Measurements from ENCODE around the gene SP140L. TPM values are rescaled to one million over a fixed set of nuclear protein-coding genes. Genes with fewer than 3 reads are reported as not detected.
"Not testable (repeated sequence)": the region's sequence is repeated elsewhere in the genome, so short reads cannot be mapped to it uniquely, and the experiment has no call there.

The SP140L gene
- total and polyA plus RNA-seq, 4 donors, result 2.9 to 8.0 (median 3.9) TPM

GRCh38 chr2:230401026-230401425 is 74.0 kb downstream of the SP140L start:
- not testable (repeated sequence) for H3K27ac ChIP-seq (ENCODE audit: low read depth, low read length); H3K27me3 ChIP-seq (ENCODE audit: control insufficient read depth, insufficient read depth, low read length); H3K9me3 ChIP-seq (ENCODE audit: control insufficient read depth, insufficient read depth, low read length); DNase-seq (ENCODE audit: low read depth in 4 of 6, low spot score in 6 of 6); H3K4me1 ChIP-seq (ENCODE audit: control insufficient read depth, insufficient read depth, low read length); H3K4me3 ChIP-seq (ENCODE audit: low read depth, low read length); H3K36me3 ChIP-seq (ENCODE audit: control insufficient read depth, insufficient read depth, low read length)
- no CpG with 5 or more reads among the region's 6 CpGs for WGBS (ENCODE audit: insufficient coverage)

- Histone ChIP-seq H3K4me1 (ENCODE audit: control insufficient read depth, insufficient read depth, low read length) (no peaks in the 10 kb centered on the region), H3K4me3 (ENCODE audit: low read depth, low read length) (no peak overlapping the region), H3K9me3 (ENCODE audit: control insufficient read depth, insufficient read depth, low read length) (no peaks in the 10 kb centered on the region), H3K27ac (ENCODE audit: low read depth, low read length) (no peak overlapping the region), H3K27me3 (ENCODE audit: control insufficient read depth, insufficient read depth, low read length) (no peaks in the 10 kb centered on the region), H3K36me3 (ENCODE audit: control insufficient read depth, insufficient read depth, low read length) (no peaks in the 10 kb centered on the region)
- 96% methylated on average over 5 of the region's 7 CpGs for WGBS (ENCODE audit: insufficient coverage)
- DNase-seq (ENCODE audit: low read depth in 4 of 6, low spot score in 6 of 6), result no peak
Measured at GRCh38 chr2:230403746-230404145, 76.8 kb downstream of the SP140L start.

- DNase-seq (ENCODE audit: low read depth in 4 of 6, low spot score in 6 of 6), result no peak
- Histone ChIP-seq H3K36me3 (ENCODE audit: control insufficient read depth, insufficient read depth, low read length) (no peaks in the 10 kb centered on the region), H3K27me3 (ENCODE audit: control insufficient read depth, insufficient read depth, low read length) (no peaks in the 10 kb centered on the region), H3K4me1 (ENCODE audit: control insufficient read depth, insufficient read depth, low read length) (peaks cover 4% of the 10 kb centered on the region), H3K4me3 (ENCODE audit: low read depth, low read length) (no peak overlapping the region), H3K9me3 (ENCODE audit: control insufficient read depth, insufficient read depth, low read length) (no peaks in the 10 kb centered on the region), H3K27ac (ENCODE audit: low read depth, low read length) (no peak overlapping the region)
- WGBS (ENCODE audit: insufficient coverage), result 100% methylated on average over 1 of the region's 3 CpGs
Measured at GRCh38 chr2:230405824-230406223, 78.8 kb downstream of the SP140L start.

DNA sequence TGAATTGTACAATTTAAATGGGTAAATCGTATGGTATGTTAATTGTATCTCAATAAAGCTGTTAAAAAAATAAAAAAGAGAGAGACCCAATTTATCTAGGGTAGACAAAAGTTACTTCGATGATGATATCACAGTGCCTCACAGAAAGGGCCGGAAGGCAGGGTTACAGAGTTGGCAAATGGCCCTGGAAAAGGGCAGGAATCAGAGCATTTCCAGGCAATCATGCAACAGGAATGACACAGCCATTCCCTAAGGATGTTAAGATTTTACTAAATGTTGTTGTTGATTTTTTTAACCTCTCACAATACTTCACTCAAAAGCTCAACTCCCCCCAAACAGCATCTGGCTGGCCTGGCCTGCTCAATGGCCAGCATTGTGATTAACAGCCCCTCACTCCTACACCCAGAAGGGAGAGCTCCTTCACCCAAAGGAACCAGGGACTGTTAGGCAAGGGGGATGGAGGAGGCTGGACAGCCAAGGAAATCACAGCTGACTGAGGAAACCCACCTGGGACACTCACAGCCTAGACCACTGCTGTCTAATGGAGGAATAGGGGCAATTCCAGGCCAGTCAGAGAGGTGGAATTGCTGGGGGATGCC is 81.3 kb downstream of the SP140L start:
- Histone ChIP-seq H3K36me3 (ENCODE audit: control insufficient read depth, insufficient read depth, low read length) (no peaks in the 10 kb centered on the region), H3K9me3 (ENCODE audit: control insufficient read depth, insufficient read depth, low read length) (no peaks in the 10 kb centered on the region), H3K4me1 (ENCODE audit: control insufficient read depth, insufficient read depth, low read length) (peaks cover 21% of the 10 kb centered on the region), H3K27me3 (ENCODE audit: control insufficient read depth, insufficient read depth, low read length) (no peaks in the 10 kb centered on the region), H3K4me3 (ENCODE audit: low read depth, low read length) (no peak overlapping the region), H3K27ac (ENCODE audit: low read depth, low read length) (no peak overlapping the region)
- DNase-seq (ENCODE audit: low read depth in 4 of 6, low spot score in 6 of 6), result no peak
- 92% methylated on average over 2 of the region's 3 CpGs for WGBS (ENCODE audit: insufficient coverage)

DNA sequence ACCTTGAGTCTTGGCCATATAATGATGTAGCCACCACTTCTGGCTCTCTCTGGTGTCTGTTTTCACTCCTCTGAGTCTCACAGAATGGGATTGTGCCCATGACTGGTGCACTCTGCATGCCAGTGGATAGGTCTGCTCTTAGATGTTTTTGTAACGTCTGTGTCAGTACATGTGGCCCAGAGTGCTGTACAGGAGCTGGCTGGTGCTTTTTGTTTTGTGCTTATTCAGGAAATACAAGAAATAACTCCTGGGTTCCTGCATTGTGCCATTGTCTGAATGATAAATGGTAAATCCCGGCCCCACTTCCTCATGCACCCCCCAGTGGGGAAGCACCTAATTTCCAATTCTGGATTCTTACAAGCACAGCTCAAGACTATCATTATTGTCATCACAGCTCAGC is 82.3 kb downstream of the SP140L start:
- not testable (repeated sequence) for H3K36me3 ChIP-seq (ENCODE audit: control insufficient read depth, insufficient read depth, low read length); H3K27me3 ChIP-seq (ENCODE audit: control insufficient read depth, insufficient read depth, low read length); DNase-seq (ENCODE audit: low read depth in 4 of 6, low spot score in 6 of 6); H3K4me3 ChIP-seq (ENCODE audit: low read depth, low read length); H3K27ac ChIP-seq (ENCODE audit: low read depth, low read length); H3K9me3 ChIP-seq (ENCODE audit: control insufficient read depth, insufficient read depth, low read length)
- 29% methylated on average over 1 of the region's 2 CpGs for WGBS (ENCODE audit: insufficient coverage)
- peaks cover 21% of the 10 kb centered on the region for H3K4me1 ChIP-seq (ENCODE audit: control insufficient read depth, insufficient read depth, low read length)

GRCh38 chr2:230410263-230410662 is 83.3 kb downstream of the SP140L start:
- H3K27me3 ChIP-seq (ENCODE audit: control insufficient read depth, insufficient read depth, low read length), result no peaks in the 10 kb centered on the region
- 100% methylated on average over 1 of the region's 1 CpG for WGBS (ENCODE audit: insufficient coverage)
- no peaks in the 10 kb centered on the region for H3K36me3 ChIP-seq (ENCODE audit: control insufficient read depth, insufficient read depth, low read length)
- H3K4me1 ChIP-seq (ENCODE audit: control insufficient read depth, insufficient read depth, low read length), result peaks cover 21% of the 10 kb centered on the region
- H3K4me3 ChIP-seq (ENCODE audit: low read depth, low read length), result no peak overlapping the region
- DNase-seq (ENCODE audit: low read depth in 4 of 6, low spot score in 6 of 6), result no peak
- H3K9me3 ChIP-seq (ENCODE audit: control insufficient read depth, insufficient read depth, low read length), result no peaks in the 10 kb centered on the region
- no peak overlapping the region for H3K27ac ChIP-seq (ENCODE audit: low read depth, low read length)

DNA sequence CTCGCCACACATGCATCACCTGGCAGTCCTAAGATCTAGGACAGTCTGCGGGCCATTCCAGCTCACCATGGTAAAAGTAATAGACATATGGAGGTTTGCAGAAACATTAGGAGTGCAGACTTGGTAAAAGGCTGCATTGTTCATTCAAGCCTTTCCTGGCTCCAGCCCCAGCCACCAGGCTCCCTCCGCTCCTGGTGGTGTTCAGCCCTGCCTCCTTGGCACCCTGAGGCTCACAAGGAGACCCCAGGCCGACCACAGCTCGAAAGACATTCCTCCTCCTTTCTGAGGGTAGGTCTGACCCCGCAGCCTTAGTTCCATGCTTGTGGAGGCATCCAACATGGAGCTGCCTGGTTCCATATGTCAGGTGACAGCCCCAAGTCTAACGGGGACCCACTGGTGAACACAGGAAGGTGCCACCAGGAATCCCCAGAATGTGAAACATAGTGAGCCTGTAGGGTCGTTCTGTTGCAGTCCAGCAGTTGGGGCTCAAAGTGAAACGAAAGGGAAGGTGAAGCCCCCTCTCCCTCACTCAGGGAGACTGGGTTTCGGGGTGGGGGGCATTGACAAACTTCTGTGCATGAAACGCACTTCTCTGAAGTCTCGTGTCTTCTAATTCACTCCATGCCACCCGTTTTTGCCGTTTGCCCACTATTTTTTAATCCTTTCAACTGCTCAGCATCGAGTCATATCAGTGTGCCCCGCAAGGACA is 84.0 kb downstream of the SP140L start:
- Histone ChIP-seq H3K4me3 (ENCODE audit: low read depth, low read length) (peak overlapping the region; percentile 69), H3K27me3 (ENCODE audit: control insufficient read depth, insufficient read depth, low read length) (no peaks in the 10 kb centered on the region), H3K9me3 (ENCODE audit: control insufficient read depth, insufficient read depth, low read length) (no peaks in the 10 kb centered on the region), H3K4me1 (ENCODE audit: control insufficient read depth, insufficient read depth, low read length) (peaks cover 21% of the 10 kb centered on the region), H3K36me3 (ENCODE audit: control insufficient read depth, insufficient read depth, low read length) (no peaks in the 10 kb centered on the region), H3K27ac (ENCODE audit: low read depth, low read length) (peak overlapping the region; percentile 80)
- 47% methylated on average over 13 of the region's 16 CpGs for WGBS (ENCODE audit: insufficient coverage)
- DNase-seq (ENCODE audit: low read depth in 4 of 6, low spot score in 6 of 6), result no peak

- no peaks in the 10 kb centered on the region for H3K9me3 ChIP-seq (ENCODE audit: control insufficient read depth, insufficient read depth, low read length)
- WGBS (ENCODE audit: insufficient coverage), result 3% methylated on average over 57 of the region's 57 CpGs
- H3K27me3 ChIP-seq (ENCODE audit: control insufficient read depth, insufficient read depth, low read length), result no peaks in the 10 kb centered on the region
- H3K27ac ChIP-seq (ENCODE audit: low read depth, low read length), result peak overlapping the region; percentile 80
- H3K4me1 ChIP-seq (ENCODE audit: control insufficient read depth, insufficient read depth, low read length), result peaks cover 21% of the 10 kb centered on the region
- H3K36me3 ChIP-seq (ENCODE audit: control insufficient read depth, insufficient read depth, low read length), result no peaks in the 10 kb centered on the region
- peak in 5 of 6 donors; percentile 19 to 78 (median 31) for DNase-seq (ENCODE audit: low read depth in 4 of 6, low spot score in 6 of 6)
- H3K4me3 ChIP-seq (ENCODE audit: low read depth, low read length), result peak overlapping the region; percentile 69
Measured at GRCh38 chr2:230411570-230412370, 84.8 kb downstream of the SP140L start.

- H3K4me3 ChIP-seq (ENCODE audit: low read depth, low read length), result peak overlapping the region; percentile 69
- H3K27me3 ChIP-seq (ENCODE audit: control insufficient read depth, insufficient read depth, low read length), result no peaks in the 10 kb centered on the region
- H3K4me1 ChIP-seq (ENCODE audit: control insufficient read depth, insufficient read depth, low read length), result peaks cover 21% of the 10 kb centered on the region
- no peaks in the 10 kb centered on the region for H3K36me3 ChIP-seq (ENCODE audit: control insufficient read depth, insufficient read depth, low read length)
- no peak for DNase-seq (ENCODE audit: low read depth in 4 of 6, low spot score in 6 of 6)
- WGBS (ENCODE audit: insufficient coverage), result no CpG with 5 or more reads among the region's 3 CpGs
- H3K27ac ChIP-seq (ENCODE audit: low read depth, low read length), result no peak overlapping the region
- no peaks in the 10 kb centered on the region for H3K9me3 ChIP-seq (ENCODE audit: control insufficient read depth, insufficient read depth, low read length)
Measured at GRCh38 chr2:230412371-230412711, 85.3 kb downstream of the SP140L start.
